GM19193 (cell line): Measurements from ENCODE around the gene GPBAR1.

Source experiments
- POLR2A ChIP-seq: IDR thresholded peaks from 4 replicates; pipeline ENCODE4 v1.6.1; 2011; ENCODE audit not compliant: insufficient read depth, insufficient read length; ENCODE audit errors: extremely low read depth

The GPBAR1 gene

GRCh38 chr2:218259099-218259961 lies 1.5 kb upstream of the GPBAR1 start:
- TF ChIP-seq POLR2A, result no peak

GRCh38 chr2:218260166-218260565 lies 649 bp upstream of the GPBAR1 start:
- no peak for TF ChIP-seq POLR2A

- TF ChIP-seq POLR2A, result no peak
Measured at GRCh38 chr2:218261423-218262236, 815 bp downstream of the GPBAR1 start.

- TF ChIP-seq POLR2A, result no peak
Measured at GRCh38 chr2:218262237-218262600, 1.4 kb downstream of the GPBAR1 start.

- no peak for TF ChIP-seq POLR2A
Measured at GRCh38 chr2:218262631-218263586, 2.1 kb downstream of the GPBAR1 start.

GRCh38 chr2:218263817-218264641 lies 3.2 kb downstream of the GPBAR1 start:
- no peak for TF ChIP-seq POLR2A

GRCh38 chr2:218264773-218265561 lies 4.2 kb downstream of the GPBAR1 start:
- no peak for TF ChIP-seq POLR2A

- TF ChIP-seq POLR2A, result no peak
Measured at GRCh38 chr2:218265626-218266025, 4.8 kb downstream of the GPBAR1 start.

GRCh38 chr2:218266316-218266979 lies 5.6 kb downstream of the GPBAR1 start:
- TF ChIP-seq POLR2A, result no peak

GRCh38 chr2:218267259-218267658 lies 6.4 kb downstream of the GPBAR1 start:
- TF ChIP-seq POLR2A, result no peak

GRCh38 chr2:218269900-218270720 lies 9.3 kb downstream of the GPBAR1 start, which contains the start of the genes AAMP and PNKD:
Gene AAMP, minus strand, starts transcription at chr2:218270137. Its CDS starts 51 bp downstream, at chr2:218270086.
Gene PNKD, plus strand, starts transcription at chr2:218270519. Its CDS starts 17 bp downstream, at chr2:218270536.
- TF ChIP-seq POLR2A, result peak; percentile 68
